SK-N-SH treated with all-trans-retinoic acid at 6 μM for 48 hours (cell line): ENCODE results near the gene TIPARP.

ENCODE experiments used
- RARB ChIP-seq: fragments of 250-450 bp; sonication (Bioruptor Pico); IDR thresholded peaks from 2 replicates; pipeline ENCODE4 v1.8.0; 2021; ENCODE audit warnings: mild to moderate bottlenecking, moderate library complexity
- ZFP3 ChIP-seq: fragments of 250-450 bp; sonication (Bioruptor Pico); IDR thresholded peaks from 2 replicates; pipeline ENCODE4 v1.5.0; 2020; ENCODE audit warnings: mild to moderate bottlenecking, moderate library complexity
- ZNF565 ChIP-seq: fragments of 450-650 bp; formaldehyde crosslinking; conservative IDR thresholded peaks from 2 replicates; pipeline ENCODE4 v1.5.0; 2020; ENCODE audit warnings: low read depth, mild to moderate bottlenecking, moderate library complexity
- ZNF70 ChIP-seq: fragments of 450-650 bp; formaldehyde crosslinking; IDR thresholded peaks from 2 replicates; pipeline ENCODE4 v1.5.0; 2020; ENCODE audit warnings: mild to moderate bottlenecking, moderate library complexity
- ZNF8 ChIP-seq: fragments of 450-650 bp; formaldehyde crosslinking; IDR thresholded peaks from 2 replicates; pipeline ENCODE4 v1.5.0; 2020; ENCODE audit warnings: mild to moderate bottlenecking, moderate library complexity

- TF ChIP-seq ZNF8 (CRISPR knock-in tag) = no peak
- TF ChIP-seq ZFP3 (CRISPR knock-in tag) = no peak
- no peak for TF ChIP-seq RARB (CRISPR knock-in tag)
- TF ChIP-seq ZNF565 (CRISPR knock-in tag) = no peak
- no peak for TF ChIP-seq ZNF70 (CRISPR knock-in tag)
Observed at GRCh38 chr3:156657862-156658731, 16.3 kb upstream of the TIPARP start.
